GM12872 (cell line): Measurements from ENCODE around the gene ZBTB20.

Experiments
- CTCF ChIP-seq: IDR thresholded peaks from 3 replicates; pipeline ENCODE4 v1.5.1; 2011; ENCODE audit warnings: low read depth, mild to moderate bottlenecking, low read length, moderate library complexity; ENCODE audit not compliant: insufficient read depth

The ZBTB20 gene

GRCh38 chr3:114834175-114834940 is 312.7 kb downstream of the ZBTB20 start:
- TF ChIP-seq CTCF = no peak

- no peak for TF ChIP-seq CTCF
Observed at GRCh38 chr3:114831861-114832260, 315.2 kb downstream of the ZBTB20 start.

- no peak for TF ChIP-seq CTCF
Observed at GRCh38 chr3:114830652-114831051, 316.4 kb downstream of the ZBTB20 start.

GRCh38 chr3:114829783-114830182 is 317.3 kb downstream of the ZBTB20 start:
- TF ChIP-seq CTCF = no peak

- TF ChIP-seq CTCF = peak; percentile 73
Observed at GRCh38 chr3:114827495-114827894, 319.6 kb downstream of the ZBTB20 start.

GRCh38 chr3:114824014-114824413 is 323.1 kb downstream of the ZBTB20 start:
- no peak for TF ChIP-seq CTCF

GRCh38 chr3:114823061-114823460 is 324.0 kb downstream of the ZBTB20 start:
- TF ChIP-seq CTCF = no peak

GRCh38 chr3:114816052-114816451 is 331.0 kb downstream of the ZBTB20 start:
- no peak for TF ChIP-seq CTCF
